Measurements from ENCODE around the gene TLL2.
A peak's percentile ranks its signal among the peaks of the same experiment; 100 is the strongest.

Gene TLL2

GRCh38 chr10:96513698-96514561, at the start of gene TLL2:
TLL2 (minus strand) TSS chr10:96513926; CDS start chr10:96513685, 241 bp downstream.
- peaks cover 7% of the 10 kb centered on the region for H3K27me3 ChIP-seq (replicated peaks)
- no peak within 1 kb of the TSS for H3K27ac ChIP-seq
- peak; percentile 64 for TF ChIP-seq CTCF (IDR thresholded peaks at IDR 0.05; ENCODE audit: low read depth, low read length, missing control alignments)
- peak; percentile 85 for DNase-seq
- in situ Hi-C loops (cut with HindIII; ENCODE audit: low pct_ligation_motif_present, low sequenced_read_pairs) = no loop called here
- H3K36me3 ChIP-seq (replicated peaks) = no peaks in the 10 kb centered on the region
- peak within 1 kb of the TSS; percentile 53 for H3K4me3 ChIP-seq (ENCODE audit: low read depth, low read length)

GRCh38 chr10:96560966-96561887, 47.5 kb upstream of the TLL2 start:
- Histone ChIP-seq H3K4me3 (ENCODE audit: low read depth, low read length) (no peak overlapping the region), H3K27ac (no peak overlapping the region), H3K27me3 (replicated peaks) (no peaks in the 10 kb centered on the region), H3K36me3 (replicated peaks) (peaks cover 28% of the 10 kb centered on the region)
- DNase-seq = no peak
- in situ Hi-C loops (cut with HindIII; ENCODE audit: low pct_ligation_motif_present, low sequenced_read_pairs) = no loop called here
- no peak for TF ChIP-seq CTCF (IDR thresholded peaks at IDR 0.05; ENCODE audit: low read depth, low read length, missing control alignments)

GRCh38 chr10:96560489-96560888, 46.8 kb upstream of the TLL2 start:
- Histone ChIP-seq H3K4me3 (ENCODE audit: low read depth, low read length) (no peak overlapping the region), H3K27me3 (replicated peaks) (no peaks in the 10 kb centered on the region), H3K27ac (no peak overlapping the region), H3K36me3 (replicated peaks) (peaks cover 28% of the 10 kb centered on the region)
- in situ Hi-C loops (cut with HindIII; ENCODE audit: low pct_ligation_motif_present, low sequenced_read_pairs) = no loop called here
- no peak for TF ChIP-seq CTCF (IDR thresholded peaks at IDR 0.05; ENCODE audit: low read depth, low read length, missing control alignments)
- DNase-seq = no peak

- H3K27me3 ChIP-seq (replicated peaks) = no peaks in the 10 kb centered on the region
- TF ChIP-seq CTCF (IDR thresholded peaks at IDR 0.05; ENCODE audit: low read depth, low read length, missing control alignments) = peak; percentile 56
- H3K27ac ChIP-seq = no peak overlapping the region
- no peak for DNase-seq
- no peak overlapping the region for H3K4me3 ChIP-seq (ENCODE audit: low read depth, low read length)
- H3K36me3 ChIP-seq (replicated peaks) = peaks cover 32% of the 10 kb centered on the region
- in situ Hi-C loops (cut with HindIII; ENCODE audit: low pct_ligation_motif_present, low sequenced_read_pairs) = no loop called here
These were observed 42.3 kb upstream of the TLL2 start for GRCh38 chr10:96556003-96556402.

GRCh38 chr10:96555330-96555729, 41.6 kb upstream of the TLL2 start:
- no peak for DNase-seq
- Histone ChIP-seq H3K27ac (no peak overlapping the region), H3K27me3 (replicated peaks) (no peaks in the 10 kb centered on the region), H3K4me3 (ENCODE audit: low read depth, low read length) (no peak overlapping the region), H3K36me3 (replicated peaks) (peaks cover 34% of the 10 kb centered on the region)
- in situ Hi-C loops (cut with HindIII; ENCODE audit: low pct_ligation_motif_present, low sequenced_read_pairs) = no loop called here
- no peak for TF ChIP-seq CTCF (IDR thresholded peaks at IDR 0.05; ENCODE audit: low read depth, low read length, missing control alignments)
